Effector CD8-positive, alpha-beta T cell (primary cell): ENCODE results near the gene HSP90AB1.

Experiments used
- DNase-seq: peaks from one replicate; lab custom pipeline; 2025; lab: John Stamatoyannopoulos, UW

The HSP90AB1 gene

DNA sequence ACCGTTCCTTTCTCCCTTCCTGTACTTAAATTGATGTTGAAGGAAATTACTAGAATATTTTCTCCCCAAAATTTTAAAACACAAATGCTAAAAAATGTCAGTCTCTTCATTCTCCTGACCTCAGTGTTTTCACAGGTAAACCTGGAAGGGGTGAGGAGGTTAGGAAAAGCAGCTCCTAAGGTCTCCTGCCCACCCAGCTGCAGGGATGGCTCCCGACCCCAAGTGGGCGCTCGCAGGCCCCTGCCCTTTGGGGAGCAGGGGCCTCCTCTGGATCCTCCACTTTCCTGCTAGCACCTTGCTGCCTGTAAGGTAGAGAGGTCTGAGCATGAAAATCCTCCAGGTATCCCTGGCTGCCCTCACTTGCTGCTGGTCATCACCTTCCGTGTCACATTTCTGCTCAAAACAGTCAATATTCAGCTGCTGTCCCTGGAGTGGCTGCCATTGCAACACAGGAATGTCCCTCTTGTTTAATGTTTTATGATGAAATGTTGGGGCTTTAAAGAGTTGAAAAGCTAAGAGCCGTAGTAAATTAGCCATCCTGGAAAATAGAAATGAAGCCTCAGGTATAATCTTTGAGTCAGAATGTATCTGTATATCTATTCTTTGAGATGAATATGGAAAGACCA lies 10.9 kb upstream of the HSP90AB1 start:
- no peak for DNase-seq

DNA sequence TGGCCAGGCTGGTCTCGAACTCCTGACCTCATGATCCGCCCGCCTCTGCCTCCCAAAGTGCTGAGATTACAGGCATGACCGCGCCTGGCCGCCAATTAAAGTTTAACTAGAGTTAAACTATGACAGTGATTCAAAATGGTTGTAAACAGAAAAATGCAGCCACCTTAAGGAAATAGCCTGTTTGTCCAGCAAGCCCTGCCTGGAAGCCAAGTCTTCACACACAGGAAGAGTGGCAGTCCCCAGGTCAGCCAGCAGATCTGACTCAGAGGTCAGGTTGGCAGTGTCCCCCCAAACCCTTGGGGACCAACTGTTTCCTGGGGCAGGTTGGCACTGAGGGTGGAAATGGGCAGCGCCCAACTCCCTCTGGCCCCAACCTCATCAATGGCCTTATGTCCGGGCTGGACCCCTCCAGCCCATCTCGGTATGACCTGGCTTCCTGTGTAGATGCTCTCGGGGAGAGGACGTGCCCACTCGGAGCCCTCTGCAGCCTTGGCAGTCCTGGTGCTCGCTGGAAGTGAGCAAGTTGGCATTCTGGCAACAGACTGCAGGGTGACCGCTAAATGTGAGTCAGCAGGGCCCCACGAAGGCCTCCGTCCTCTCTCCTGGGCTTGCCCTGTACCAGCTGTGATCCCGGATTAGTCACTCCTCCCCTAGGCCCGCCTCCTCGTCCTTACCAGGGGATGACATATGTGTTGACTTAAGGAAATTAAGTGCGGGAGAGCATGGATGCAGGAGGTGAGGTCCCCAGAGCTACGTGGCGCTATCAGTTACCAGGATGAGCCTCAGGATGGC lies 9.7 kb upstream of the HSP90AB1 start:
- peak; percentile 47 for DNase-seq

DNA sequence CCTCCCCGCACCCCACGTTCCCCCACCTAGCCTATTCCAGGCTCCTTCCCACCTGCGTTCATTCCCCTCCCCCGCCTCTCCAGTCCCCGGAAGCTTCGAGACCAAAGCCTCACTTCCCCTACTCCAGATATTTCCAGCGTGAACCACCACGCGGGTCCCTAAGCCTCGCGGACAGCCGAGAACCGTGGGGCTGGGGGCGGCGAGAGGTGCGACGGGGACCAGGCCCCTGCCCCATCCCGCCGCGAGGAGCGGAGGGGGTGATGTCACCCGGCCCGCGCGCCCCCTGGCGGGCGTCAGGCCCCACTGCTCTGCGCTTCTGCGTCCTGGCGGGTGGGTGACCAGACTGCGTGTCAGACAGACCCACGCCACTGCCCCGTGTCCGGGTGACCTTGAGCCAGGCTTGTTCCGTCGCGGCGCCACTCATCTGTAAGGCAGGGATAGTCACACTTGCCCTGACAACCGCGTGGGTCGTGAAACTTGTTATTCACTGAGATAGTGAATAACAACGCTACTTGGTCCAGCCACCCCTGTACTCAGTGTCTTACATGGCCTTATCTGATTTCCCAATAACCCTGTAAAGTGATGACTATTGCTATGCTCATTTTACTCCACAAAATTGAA lies 9.0 kb upstream of the HSP90AB1 start:
- peak; percentile 60 for DNase-seq

DNA sequence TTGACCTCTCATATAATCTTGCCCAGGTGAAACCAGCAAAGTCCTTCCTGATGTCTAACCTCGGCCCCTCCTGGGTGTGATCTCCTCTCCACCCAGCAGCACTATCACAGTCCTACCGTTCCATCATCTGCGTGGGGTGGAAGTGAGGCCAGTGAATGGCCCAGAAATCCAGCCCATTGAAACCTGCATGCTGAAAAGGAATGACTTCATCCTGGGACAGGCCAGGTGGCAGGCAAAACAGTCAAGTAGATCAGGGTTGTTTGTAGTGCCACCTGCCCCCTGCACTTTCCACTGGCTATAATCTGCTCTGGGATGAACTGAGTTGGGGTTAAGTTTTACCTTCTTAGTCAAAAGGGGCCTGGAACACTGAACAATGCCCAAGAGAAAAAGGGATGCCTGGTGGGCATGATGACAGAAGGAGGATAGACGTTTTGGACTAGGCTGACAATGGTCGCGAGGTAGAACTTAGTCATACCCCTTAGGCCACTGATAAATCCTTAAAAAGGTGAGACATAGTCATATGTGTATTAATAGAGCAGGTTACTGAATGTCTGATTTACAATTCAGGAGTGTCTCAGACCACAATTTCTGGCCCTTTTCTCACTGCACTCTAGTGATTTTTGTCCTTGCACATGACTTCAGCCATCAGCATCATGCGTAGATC lies 8.1 kb upstream of the HSP90AB1 start:
- DNase-seq, result no peak

DNA sequence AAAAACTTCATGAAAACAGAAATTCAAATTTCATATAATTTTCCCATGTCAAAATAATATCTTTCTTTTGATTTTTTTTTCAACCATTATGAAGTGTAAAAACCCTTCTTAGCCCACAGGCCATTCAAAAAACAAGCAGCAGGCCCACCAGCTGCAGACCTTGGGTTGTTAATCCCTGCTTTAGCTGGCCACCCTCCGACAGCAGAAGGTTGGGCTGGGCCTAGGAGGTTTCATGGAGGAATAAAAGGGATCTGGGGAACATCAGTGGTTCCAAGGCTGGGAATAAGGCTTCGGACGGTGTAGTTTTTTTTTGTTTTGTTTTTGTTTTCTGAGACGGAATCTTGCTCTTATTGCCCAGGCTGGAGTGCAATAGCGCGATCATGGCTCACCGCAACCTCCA lies 3.6 kb upstream of the HSP90AB1 start:
- no peak for DNase-seq

DNA sequence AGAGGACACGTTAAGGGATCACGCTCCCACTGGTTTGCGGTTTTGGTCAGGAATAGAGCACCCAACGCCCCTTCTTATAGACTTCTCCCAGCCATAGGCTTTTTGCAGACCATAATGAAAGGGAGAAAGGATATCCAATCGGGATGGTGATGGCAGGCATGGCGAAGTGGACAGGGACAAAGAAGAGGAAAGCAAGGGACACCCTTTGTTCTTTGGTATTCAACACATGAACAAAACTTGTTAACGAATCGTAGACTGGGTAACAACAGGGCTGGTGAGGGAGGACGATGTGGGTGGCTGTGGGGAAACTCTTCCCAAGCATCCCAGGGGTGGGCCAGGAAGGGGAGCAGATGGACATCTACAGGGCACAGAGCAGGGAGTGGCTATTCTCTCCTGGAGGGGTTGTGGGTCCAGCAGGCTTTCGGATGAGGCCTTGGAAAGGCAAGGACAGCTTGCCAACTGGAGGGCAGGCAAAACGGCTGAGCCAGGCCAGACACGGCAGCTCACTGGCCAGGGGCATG lies 1.4 kb upstream of the HSP90AB1 start:
- no peak for DNase-seq

DNA sequence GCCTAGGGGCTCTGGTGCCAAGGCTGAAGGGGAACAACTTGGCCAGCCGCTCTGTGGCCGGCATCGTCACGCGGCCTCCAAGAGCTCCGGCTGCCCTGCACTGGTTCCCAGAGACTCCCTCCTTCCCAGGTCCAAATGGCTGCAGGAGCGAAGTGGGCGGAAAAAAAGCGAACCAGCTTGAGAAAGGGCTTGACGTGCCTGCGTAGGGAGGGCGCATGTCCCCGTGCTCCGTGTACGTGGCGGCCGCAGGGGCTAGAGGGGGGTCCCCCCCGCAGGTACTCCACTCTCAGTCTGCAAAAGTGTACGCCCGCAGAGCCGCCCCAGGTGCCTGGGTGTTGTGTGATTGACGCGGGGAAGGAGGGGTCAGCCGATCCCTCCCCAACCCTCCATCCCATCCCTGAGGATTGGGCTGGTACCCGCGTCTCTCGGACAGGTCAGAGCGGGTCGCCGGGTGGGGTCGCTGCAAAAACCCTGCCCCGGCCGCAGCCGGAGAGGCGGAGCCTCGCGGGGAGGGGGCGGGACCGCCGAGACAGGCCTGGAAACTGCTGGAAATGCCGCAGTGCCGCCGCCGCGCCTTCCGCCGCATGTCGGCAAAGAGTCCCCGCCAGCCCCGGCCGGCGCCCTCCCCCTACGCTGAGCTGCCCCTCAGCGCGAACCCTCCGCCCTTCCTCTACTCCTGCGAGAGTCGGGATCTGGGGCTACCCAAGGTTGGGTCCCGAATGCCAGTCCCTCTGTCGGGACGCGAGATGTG lies 814 bp upstream of the HSP90AB1 start:
- DNase-seq, result peak; percentile 72

DNA sequence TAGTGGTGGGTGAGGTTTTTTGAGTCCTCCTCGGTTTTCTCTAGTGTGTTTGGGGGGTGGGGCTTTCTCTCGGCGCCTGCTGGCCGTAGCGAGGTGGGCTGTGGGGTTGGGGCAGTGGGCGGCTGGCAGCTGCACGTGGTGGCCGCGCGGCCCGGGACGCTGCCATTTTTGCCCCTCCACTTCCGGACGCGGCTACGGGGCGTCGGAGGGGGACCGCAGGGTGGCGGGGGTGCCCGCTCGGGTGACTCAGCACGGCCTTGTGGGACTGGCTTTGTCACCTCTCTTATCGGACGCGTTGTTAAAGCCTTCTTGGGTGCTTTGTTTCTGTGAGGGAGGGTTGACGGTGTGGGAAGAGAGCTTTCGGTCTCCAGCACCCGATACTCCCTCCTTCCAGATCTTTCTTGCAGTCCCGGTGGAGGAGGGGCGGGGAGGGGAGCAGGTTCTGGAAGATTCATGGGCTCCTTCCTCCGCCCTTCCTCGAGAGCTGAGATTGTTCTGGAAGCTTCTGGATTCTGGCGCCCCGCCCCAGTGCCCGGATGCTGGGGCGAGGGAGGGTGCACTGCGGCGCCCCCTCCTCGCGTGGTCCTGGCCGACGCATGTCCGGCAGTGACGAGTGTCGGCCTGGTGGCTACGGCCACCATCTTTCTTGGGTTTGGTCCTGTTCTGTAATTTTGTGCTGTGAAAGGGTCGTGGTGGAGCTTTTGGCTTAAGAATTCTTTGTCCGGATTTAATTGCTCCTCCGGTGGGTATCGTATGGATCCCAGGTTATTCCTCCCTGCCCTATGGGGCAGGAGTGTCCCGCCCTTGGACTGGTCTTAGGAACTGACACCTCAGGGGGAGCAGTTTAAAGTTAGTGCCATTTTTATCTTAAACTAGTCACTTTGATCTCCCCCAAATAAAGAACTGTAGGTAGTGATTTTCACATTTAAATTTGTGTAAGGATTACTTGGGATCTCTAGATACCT lies 719 bp downstream of the HSP90AB1 start:
- peak; percentile 65 for DNase-seq

DNA sequence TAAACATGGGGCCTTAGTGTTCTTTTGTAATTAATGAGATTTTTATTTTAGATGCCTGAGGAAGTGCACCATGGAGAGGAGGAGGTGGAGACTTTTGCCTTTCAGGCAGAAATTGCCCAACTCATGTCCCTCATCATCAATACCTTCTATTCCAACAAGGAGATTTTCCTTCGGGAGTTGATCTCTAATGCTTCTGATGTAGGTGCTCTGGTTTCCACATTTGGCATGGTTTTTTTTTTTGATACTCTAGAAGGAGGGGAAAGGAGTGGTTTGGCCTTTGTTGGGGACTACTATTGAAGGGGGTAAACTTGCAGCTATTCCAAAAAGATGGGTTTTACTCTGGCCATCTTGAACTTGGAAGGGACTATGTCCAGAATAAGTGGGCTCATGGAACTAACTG lies 1.7 kb downstream of the HSP90AB1 start:
- DNase-seq, result no peak

DNA sequence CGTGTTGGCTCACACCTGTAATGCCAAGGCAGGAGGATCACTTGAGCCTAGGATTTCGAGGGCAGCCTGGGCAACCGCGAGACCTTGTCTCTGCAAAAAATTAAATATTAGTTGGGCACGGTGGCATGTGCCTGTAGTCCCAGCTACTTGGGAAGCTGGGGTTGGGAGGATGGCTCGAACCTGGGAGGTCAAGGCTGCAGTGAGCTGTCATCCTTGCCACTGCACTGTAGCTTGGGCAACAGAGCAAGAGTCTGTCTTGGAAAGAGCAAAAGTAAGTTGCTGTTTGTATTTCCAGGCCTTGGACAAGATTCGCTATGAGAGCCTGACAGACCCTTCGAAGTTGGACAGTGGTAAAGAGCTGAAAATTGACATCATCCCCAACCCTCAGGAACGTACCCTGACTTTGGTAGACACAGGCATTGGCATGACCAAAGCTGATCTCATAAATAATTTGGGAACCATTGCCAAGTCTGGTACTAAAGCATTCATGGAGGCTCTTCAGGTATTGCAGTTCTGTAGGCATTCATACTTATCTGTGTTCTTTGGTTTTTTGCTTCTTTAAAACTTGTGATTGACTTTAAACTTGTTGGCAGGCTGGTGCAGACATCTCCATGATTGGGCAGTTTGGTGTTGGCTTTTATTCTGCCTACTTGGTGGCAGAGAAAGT lies 2.3 kb downstream of the HSP90AB1 start:
- DNase-seq, result no peak

DNA sequence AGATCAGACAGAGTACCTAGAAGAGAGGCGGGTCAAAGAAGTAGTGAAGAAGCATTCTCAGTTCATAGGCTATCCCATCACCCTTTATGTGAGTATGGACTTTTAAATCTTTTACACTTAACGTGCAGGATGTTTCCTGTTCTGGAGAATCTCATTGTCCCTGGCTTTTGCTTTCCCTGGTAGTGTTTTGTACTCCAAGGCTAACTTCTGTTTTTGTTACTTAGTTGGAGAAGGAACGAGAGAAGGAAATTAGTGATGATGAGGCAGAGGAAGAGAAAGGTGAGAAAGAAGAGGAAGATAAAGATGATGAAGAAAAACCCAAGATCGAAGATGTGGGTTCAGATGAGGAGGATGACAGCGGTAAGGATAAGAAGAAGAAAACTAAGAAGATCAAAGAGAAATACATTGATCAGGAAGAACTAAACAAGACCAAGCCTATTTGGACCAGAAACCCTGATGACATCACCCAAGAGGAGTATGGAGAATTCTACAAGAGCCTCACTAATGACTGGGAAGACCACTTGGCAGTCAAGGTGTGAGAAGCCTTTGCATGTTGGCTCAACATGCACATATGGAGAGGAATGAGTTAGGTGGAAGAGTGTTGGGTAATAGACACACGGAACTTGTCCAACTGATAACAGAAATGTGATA lies 3.3 kb downstream of the HSP90AB1 start:
- DNase-seq, result no peak

DNA sequence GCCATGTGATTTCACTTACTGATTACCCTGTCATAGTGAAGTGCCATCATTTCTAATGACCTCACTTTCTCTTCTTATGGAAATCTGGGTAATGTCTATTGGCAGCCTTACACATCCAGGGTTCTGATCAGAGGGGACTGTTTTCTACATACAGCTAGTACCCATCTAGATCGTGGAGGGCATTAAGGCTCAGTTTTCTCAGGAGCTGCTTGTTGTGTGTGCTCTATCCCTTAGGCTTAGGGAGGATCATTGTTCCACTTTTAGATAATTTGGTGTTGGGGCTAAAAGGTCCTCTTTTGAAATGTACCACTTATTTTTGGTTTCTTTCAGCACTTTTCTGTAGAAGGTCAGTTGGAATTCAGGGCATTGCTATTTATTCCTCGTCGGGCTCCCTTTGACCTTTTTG lies 3.8 kb downstream of the HSP90AB1 start:
- no peak for DNase-seq

DNA sequence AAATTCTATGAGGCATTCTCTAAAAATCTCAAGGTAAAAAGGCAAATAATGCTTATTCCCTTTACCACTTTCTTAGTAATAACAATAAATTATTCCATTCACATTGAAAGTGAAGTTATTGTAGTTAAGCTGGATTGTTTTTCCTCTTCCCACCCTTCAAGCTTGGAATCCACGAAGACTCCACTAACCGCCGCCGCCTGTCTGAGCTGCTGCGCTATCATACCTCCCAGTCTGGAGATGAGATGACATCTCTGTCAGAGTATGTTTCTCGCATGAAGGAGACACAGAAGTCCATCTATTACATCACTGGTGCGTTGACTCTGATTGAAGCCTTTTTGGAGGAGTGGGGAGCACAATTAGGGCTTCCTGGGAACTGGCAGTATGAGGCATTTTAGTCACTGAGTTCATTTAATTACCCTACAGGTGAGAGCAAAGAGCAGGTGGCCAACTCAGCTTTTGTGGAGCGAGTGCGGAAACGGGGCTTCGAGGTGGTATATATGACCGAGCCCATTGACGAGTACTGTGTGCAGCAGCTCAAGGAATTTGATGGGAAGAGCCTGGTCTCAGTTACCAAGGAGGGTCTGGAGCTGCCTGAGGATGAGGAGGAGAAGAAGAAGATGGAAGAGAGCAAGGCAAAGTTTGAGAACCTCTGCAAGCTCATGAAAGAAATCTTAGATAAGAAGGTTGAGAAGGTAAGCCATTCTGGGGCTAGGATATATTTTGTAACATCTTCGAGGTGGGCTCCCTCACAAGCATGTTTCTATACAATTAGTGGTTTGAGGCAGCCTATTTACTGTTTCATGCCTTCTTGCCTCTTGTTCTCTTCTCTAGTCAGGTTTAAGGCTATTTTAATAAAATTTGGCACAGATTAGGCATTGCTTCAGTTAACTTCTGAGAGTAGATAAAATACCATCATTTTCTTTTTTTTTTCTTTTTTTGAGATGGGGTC lies 4.9 kb downstream of the HSP90AB1 start:
- no peak for DNase-seq

DNA sequence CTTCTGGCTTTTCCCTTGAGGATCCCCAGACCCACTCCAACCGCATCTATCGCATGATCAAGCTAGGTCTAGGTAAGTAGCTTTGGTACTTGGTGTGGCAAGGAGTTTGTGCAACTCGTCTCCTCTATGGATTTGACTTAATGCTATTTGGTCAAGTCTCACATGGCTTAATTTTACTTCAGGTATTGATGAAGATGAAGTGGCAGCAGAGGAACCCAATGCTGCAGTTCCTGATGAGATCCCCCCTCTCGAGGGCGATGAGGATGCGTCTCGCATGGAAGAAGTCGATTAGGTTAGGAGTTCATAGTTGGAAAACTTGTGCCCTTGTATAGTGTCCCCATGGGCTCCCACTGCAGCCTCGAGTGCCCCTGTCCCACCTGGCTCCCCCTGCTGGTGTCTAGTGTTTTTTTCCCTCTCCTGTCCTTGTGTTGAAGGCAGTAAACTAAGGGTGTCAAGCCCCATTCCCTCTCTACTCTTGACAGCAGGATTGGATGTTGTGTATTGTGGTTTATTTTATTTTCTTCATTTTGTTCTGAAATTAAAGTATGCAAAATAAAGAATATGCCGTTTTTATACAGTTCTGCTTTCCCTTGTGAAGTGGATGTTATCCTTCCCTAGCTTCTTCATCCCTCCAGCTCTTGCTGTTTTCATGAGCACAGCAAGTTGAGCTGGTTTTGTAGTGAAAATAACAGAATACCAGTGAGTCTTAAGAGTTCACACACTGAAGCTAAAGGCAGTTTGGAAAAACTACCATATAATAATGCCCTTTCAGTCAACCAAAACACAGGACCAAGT lies 6.6 kb downstream of the HSP90AB1 start:
- peak; percentile 52 for DNase-seq

DNA sequence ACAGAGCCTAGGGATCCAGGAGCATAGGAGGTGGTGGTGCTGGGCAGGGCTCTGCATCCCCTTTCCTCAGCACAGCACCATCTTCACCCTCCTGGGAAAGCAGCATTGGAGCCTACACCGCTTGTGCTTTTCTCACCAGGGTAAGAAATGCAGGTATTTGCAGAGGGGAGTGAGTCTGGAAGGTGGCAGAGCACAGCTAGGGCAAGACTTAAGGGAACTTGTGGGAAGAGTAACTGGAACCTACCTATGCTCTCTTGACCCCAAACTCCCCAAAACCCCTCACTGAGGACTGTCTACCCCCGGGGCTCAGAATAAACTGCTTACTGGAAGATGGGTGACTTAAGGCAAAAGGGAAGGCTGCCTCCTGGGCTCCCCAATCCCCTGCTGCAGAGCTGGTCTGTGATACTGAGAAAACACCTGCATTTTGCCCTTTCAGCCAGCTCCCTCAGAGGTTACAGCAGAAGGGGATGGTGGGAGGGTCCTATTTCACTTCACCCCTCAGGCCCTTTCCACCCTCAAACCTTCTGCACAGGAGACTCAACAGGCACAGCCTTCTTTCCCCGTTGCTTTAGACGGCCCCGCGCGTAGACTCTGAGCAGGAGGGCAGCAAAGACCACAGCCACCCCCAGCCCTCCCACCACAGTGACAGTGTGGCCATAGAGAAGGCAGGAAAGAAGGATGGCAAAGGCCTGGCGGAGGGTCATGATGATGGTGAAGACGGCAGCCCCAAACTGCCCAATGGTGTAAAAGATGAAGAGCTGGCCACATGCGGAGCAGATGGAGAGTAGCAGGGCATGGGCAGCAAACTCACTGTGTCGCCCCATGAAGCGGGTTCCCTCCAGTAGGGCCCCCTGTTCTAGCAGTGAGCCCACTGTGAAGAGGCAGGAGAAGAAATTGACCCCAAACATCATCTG lies 7.5 kb downstream of the HSP90AB1 start:
- no peak for DNase-seq

DNA sequence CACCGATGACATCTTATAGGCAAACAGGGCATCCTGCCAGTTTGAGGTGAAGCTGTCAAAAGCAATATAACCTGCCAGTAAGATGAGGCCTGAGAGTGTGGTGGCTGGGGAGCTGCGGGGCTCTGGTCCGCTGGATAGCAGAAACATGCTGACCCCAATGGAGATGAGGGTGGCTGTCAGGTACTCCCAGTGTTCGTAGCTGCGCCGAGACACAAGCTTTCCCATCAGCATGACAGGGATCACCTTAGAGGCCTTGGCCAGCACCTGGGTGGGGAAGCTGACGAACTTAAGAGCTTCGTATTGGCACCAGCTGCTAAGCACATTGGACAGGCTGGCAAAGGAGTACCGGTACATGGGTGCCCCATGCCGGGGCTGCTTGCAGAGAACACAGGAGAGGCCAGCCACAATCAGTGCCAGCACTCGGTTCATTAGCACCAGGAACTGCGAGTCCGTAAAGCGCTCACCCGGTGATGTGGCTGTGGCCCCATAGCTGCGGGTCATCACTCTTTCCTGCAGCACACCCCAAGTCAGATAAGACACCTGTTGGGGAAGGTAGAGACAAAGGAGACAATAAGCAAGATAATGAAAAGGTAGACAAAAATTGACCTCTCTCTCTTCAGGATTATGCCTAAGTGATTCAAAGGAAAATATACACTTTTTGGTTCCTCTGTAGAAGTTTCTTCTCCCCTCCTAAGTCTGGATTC lies 8.4 kb downstream of the HSP90AB1 start:
- DNase-seq, result no peak
